Measurements from ENCODE around the gene PHF20.

GRCh38 chr20:35734374-35734773 lies 37.4 kb upstream of the PHF20 start:
- no peak for TF ChIP-seq CTCF (IDR thresholded peaks at IDR 0.05)
- TF ChIP-seq POLR2A (IDR thresholded peaks at IDR 0.05), result no peak

All from esophagus squamous epithelium (tissue), 4 donors.